ENCODE data around the gene RPL18.

Gene RPL18

GRCh38 chr19:48646001-48646721, 27.2 kb upstream of the RPL18 start, which contains the start of gene CA11:
Gene CA11 (minus strand): TSS chr19:48646187. CDS start chr19:48645632, 555 bp downstream.
- DNase-seq: peak; percentile 85
- in situ Hi-C loops (cut with HindIII; ENCODE audit: low pct_ligation_motif_present, low pct_unique_long_range_greater_than_20kb, low sequenced_read_pairs): no loop called here

- in situ Hi-C loops (cut with HindIII; ENCODE audit: low pct_ligation_motif_present, low pct_unique_long_range_greater_than_20kb, low sequenced_read_pairs): no loop called here
- no peak for DNase-seq
These were observed 26.6 kb upstream of the RPL18 start for GRCh38 chr19:48645620-48646000.

- DNase-seq: peak; percentile 60
- in situ Hi-C loops (cut with HindIII; ENCODE audit: low pct_ligation_motif_present, low pct_unique_long_range_greater_than_20kb, low sequenced_read_pairs): no loop called here
These were observed 26.1 kb upstream of the RPL18 start for GRCh38 chr19:48644839-48645619.

GRCh38 chr19:48644355-48644754, 25.4 kb upstream of the RPL18 start:
- no peak for DNase-seq
- in situ Hi-C loops (cut with HindIII; ENCODE audit: low pct_ligation_motif_present, low pct_unique_long_range_greater_than_20kb, low sequenced_read_pairs): no loop called here

GRCh38 chr19:48642862-48643261, 23.9 kb upstream of the RPL18 start:
- no peak for DNase-seq
- in situ Hi-C loops (cut with HindIII; ENCODE audit: low pct_ligation_motif_present, low pct_unique_long_range_greater_than_20kb, low sequenced_read_pairs): no loop called here

GRCh38 chr19:48641850-48642249, 22.9 kb upstream of the RPL18 start:
- in situ Hi-C loops (cut with HindIII; ENCODE audit: low pct_ligation_motif_present, low pct_unique_long_range_greater_than_20kb, low sequenced_read_pairs): no loop called here
- no peak for DNase-seq

GRCh38 chr19:48639483-48640375, 20.8 kb upstream of the RPL18 start:
- in situ Hi-C loops (cut with HindIII; ENCODE audit: low pct_ligation_motif_present, low pct_unique_long_range_greater_than_20kb, low sequenced_read_pairs): no loop called here
- DNase-seq: no peak

- in situ Hi-C loops (cut with HindIII; ENCODE audit: low pct_ligation_motif_present, low pct_unique_long_range_greater_than_20kb, low sequenced_read_pairs): no loop called here
- no peak for DNase-seq
These were observed 19.9 kb upstream of the RPL18 start for GRCh38 chr19:48638831-48639381.

GRCh38 chr19:48637948-48638830, 19.2 kb upstream of the RPL18 start:
- in situ Hi-C loops (cut with HindIII; ENCODE audit: low pct_ligation_motif_present, low pct_unique_long_range_greater_than_20kb, low sequenced_read_pairs): no loop called here
- DNase-seq: peak; percentile 85

DNA sequence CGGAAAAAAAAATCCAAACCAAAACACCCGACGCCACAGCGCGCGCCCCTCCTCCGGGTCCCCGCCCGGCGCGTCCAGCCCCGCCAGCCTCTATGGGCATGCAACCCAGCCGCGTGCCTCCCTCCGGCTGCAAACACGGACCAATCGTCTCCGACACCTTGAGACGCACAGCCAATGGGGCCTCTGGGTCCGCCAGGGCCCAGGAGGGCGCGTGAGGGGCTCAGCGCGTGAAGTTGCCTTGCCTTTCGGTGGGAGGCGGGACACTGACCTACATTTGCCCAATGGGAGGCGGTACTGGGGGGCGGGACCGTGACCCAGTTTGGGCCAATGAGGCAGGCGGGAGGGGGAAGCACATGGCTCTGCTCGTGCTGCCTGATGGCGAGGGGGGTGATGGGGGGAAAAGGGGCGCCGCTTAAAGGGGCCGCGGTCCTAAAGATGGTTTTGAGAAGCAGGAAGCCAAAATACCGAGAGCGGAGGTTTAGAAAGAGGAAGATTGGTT, 18.5 kb upstream of the RPL18 start:
- in situ Hi-C loops (cut with HindIII; ENCODE audit: low pct_ligation_motif_present, low pct_unique_long_range_greater_than_20kb, low sequenced_read_pairs): no loop called here
- peak; percentile 98 for DNase-seq

- in situ Hi-C loops (cut with HindIII; ENCODE audit: low pct_ligation_motif_present, low pct_unique_long_range_greater_than_20kb, low sequenced_read_pairs): no loop called here
- DNase-seq: no peak
These were observed 18.0 kb upstream of the RPL18 start, which contains the start of gene DBP for GRCh38 chr19:48636859-48637448. Gene DBP (minus strand): TSS chr19:48637379. CDS start chr19:48636994, 385 bp downstream.

DNA sequence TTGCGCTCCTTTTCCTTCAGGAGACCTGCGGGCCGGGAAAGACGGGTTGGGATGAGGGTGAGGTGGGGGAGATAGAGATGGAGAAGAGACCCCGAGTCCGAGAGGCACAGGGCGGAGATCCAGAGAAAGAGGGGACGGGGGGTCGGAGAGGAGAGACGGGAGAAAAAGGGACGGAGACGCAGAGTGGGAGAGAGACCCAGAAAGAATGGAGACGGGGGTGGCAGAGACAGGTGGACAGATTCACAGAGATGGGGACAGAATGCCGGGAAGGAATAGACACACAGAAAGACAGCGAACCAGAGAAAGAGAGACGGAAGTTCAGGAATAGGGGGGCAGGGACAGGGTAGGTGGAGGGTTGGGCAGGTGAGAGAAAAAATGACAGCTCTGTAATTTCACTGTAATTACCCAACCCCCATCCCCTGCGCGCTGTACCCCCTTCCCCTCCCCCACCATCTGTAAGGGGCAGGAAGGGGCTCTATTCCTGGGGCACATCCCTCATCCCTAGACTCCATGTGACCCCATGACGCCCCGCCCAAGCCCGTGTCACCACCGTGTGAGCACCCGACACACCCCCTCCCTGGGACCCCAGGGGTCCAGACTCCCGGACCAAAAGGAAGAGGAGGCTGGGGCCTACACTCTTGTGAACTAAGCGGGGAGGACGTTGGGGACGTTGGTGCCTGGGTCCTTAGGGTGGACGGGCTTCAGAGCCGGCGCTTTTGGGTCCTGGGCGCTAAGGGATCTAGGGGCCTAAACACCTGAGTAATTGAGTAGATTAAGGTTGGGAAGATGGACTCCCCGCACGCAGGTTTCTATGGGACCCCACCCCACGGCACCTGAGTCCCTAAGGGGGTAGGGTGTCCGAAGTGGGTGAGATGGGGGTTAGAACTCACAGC, 17.2 kb upstream of the RPL18 start:
- no peak for DNase-seq

GRCh38 chr19:48635263-48635965, 16.4 kb upstream of the RPL18 start:
- in situ Hi-C loops (cut with HindIII; ENCODE audit: low pct_ligation_motif_present, low pct_unique_long_range_greater_than_20kb, low sequenced_read_pairs): no loop called here
- DNase-seq: peak; percentile 47

More for the DNA sequence above, 17.2 kb upstream of the RPL18 start:
- in situ Hi-C loops (cut with HindIII; ENCODE audit: low pct_ligation_motif_present, low pct_unique_long_range_greater_than_20kb, low sequenced_read_pairs): no loop called here

DNA sequence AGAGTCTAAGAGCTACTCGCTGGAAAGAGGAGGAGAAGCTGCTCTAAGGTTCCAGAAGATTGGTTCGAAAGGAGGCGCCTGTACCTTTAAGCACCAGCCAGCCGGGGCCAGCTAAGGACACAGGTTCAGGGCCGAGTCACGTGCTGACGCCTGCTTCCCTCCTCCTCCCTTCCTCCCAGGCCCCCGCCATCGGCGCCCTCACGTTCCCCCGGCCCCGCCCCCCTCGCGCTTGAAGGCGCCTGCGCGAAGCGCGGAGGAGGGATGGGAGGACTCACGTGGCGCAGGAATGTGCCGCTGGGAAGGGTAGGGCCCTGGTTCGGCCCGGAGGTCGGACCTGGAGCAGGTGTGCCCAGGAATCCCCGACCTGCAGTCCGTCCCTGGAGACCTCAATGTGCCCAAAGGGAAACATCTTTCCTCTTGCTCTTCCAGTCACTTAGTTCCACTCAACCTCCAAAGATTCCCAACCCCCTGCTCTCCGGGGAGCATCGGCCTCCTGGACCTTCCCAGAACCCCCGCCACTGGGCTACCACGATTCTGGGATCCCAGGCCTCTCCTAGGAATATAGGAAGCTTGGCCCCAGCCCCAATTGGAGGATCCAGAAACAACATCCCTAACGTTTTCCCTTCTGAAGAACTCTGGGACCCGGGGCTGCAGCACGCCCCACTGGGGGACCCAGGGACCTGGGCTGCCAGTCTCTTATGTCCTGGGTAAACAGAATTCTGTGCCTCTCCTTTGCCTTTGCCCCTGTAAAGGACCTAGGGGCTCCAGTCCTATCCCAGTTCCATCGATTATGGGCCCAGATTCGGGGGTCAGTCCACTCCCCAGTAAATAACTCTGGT, 15.7 kb upstream of the RPL18 start:
- in situ Hi-C loops (cut with HindIII; ENCODE audit: low pct_ligation_motif_present, low pct_unique_long_range_greater_than_20kb, low sequenced_read_pairs): no loop called here
- peak; percentile 90 for DNase-seq

DNA sequence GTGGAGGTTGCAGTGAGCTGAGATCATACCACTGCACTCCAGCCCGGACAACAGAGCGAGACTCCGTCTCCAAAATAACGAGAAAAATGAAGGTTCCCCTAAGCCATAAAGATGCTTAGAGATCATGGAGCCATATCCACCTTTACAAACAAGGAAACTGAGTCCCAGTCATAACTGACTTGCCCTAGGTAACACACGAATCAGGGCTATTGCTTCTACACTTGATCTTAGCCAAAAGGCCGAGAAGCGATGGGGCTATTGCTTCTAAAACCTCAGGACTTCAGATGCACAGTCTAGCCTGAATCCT, 15.0 kb upstream of the RPL18 start:
- no peak for DNase-seq
- in situ Hi-C loops (cut with HindIII; ENCODE audit: low pct_ligation_motif_present, low pct_unique_long_range_greater_than_20kb, low sequenced_read_pairs): no loop called here

Data from ACHN (cell line).